Astrocyte of the spinal cord (primary cell): ENCODE data around the gene CPLX1.

Source experiments
- DNase-seq: peaks from one replicate; pipeline ENCODE4 v3.0.0; 2011; ENCODE audit warnings: low read depth, low spot score
- H3K4me3 ChIP-seq: 2 replicates; pipeline ENCODE4 v1.5.1; 2011; ENCODE audit warnings: low read depth, mild to moderate bottlenecking, low read length, moderate library complexity
- in situ Hi-C: cut with HindIII; loops from 2 replicates; pipeline ENCODE4 v1.10.0; 2017; ENCODE audit warnings: low sequenced_read_pairs
- TF ChIP-seq, protein P1 (sequence below): IDR thresholded peaks from 2 replicates; pipeline ENCODE4 v1.5.1; 2012; ENCODE audit warnings: low read depth, mild to moderate bottlenecking, low read length, inconsistent platforms

Gene CPLX1

DNA sequence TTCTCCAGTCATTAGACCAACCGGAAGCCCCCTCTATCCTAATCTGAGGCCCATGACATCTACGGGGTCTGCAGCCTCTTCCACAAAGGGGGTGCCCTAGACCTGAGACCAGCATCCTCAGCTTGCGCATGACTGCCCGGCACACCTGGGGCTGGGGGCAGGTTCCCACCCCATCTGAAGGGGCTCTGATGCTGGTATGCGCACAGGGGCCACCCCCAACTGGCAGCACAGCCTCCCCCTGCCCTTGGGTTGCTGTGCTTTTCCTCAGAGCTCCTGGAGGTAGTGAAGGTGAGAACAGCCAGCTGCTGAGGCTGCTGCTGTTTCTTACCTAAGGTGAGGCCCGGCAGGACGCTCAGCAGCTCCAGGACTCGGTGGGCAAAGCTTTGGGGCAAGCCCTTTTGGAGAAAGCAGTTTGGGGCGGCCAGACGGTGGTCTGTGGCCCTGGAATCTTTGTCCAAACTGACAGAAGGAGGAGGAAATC is 18.9 kb upstream of the CPLX1 start:
- in situ Hi-C loops, result no loop called here
- TF ChIP-seq, protein P1, sequence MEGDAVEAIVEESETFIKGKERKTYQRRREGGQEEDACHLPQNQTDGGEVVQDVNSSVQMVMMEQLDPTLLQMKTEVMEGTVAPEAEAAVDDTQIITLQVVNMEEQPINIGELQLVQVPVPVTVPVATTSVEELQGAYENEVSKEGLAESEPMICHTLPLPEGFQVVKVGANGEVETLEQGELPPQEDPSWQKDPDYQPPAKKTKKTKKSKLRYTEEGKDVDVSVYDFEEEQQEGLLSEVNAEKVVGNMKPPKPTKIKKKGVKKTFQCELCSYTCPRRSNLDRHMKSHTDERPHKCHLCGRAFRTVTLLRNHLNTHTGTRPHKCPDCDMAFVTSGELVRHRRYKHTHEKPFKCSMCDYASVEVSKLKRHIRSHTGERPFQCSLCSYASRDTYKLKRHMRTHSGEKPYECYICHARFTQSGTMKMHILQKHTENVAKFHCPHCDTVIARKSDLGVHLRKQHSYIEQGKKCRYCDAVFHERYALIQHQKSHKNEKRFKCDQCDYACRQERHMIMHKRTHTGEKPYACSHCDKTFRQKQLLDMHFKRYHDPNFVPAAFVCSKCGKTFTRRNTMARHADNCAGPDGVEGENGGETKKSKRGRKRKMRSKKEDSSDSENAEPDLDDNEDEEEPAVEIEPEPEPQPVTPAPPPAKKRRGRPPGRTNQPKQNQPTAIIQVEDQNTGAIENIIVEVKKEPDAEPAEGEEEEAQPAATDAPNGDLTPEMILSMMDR, result no peak
- DNase-seq, result no peak
- no peak overlapping the region for H3K4me3 ChIP-seq

DNA sequence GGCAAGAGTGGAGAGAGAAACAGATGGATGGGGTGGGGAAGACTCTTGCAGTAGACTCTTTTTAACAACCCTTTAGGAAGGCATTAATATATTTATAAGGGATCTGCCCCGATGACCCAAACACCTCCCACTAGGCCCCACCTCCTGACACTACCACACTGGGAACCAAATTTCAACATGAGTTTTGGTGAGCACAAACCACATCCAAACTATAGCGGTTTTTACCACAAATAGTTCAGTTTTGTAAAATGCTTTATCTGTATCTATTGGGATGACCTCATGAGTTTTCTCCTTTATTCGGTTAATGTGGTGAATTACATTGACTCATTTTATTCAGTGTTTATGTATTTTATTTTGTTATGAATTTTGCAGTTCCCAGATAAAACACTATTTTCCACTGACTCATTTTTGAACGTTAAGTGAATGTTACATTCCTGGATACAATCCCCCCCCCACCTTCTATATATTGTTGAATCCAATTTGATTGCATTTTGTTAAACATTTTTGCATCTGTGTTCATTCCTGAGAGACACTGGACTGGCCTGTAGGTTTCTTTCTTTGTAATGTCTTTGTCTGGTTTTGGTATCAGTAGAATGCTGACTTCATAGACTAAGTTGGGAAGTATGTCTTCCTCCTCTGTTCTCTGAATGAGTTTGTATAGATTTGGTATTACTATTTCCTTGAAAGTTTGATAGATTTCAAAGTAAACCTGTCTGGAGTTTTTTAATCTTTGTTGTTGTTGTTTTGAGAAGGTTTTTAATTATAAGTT is 13.9 kb upstream of the CPLX1 start:
- in situ Hi-C loops, result no loop called here
- no peak for DNase-seq
- no peak overlapping the region for H3K4me3 ChIP-seq
- TF ChIP-seq, protein P1, result no peak

DNA sequence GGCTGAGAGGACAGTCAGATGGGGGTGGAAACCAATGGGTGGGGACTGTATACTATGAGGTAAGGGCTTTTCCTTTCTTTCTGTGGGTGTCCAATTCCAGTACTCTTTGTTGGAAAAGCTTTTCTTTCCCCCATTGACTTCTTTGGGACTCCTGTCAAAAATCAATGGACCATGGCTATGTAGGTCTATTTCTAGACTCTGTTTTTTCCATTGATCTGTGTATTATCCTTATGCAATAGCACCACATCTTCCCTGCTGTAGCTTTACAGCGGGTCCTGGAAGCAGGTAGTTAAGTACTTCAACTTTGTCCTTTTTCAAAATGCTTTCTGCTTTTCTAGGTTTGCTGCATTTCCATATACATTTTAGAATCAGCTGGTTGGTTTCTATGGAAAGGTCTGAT is 11.8 kb upstream of the CPLX1 start:
- H3K4me3 ChIP-seq, result no peak overlapping the region
- in situ Hi-C loops, result no loop called here
- no peak for DNase-seq
- TF ChIP-seq, protein P1, result no peak

DNA sequence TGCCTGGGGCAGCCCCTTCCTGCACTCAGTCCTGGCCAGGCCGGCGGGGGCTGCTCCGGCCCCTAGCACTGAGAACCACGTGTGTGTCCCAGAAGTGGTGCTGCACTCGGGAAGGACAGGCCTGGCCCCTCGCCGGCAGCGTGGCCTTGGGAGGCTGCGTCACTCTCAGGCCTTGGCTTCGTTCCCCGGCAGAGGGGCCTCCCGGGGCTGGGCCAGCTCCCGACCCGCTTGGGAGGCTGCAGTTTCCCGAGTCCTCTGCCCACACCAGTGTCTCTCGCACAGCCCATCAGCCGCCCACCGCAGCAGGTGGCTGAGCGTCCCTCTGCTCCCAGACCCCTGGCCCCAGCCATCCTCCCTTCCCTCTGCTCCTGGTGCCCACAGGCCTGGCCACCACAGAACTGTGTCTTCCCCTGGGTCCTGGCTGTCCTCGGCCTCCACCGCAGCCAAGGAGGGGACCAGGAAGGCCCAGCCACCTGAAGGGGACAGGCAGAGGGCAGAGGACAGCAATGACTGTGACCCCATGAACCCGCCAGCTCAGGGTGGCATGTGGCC is 10.9 kb upstream of the CPLX1 start:
- no peak overlapping the region for H3K4me3 ChIP-seq
- in situ Hi-C loops, result no loop called here
- TF ChIP-seq, protein P1, result no peak
- DNase-seq, result no peak

DNA sequence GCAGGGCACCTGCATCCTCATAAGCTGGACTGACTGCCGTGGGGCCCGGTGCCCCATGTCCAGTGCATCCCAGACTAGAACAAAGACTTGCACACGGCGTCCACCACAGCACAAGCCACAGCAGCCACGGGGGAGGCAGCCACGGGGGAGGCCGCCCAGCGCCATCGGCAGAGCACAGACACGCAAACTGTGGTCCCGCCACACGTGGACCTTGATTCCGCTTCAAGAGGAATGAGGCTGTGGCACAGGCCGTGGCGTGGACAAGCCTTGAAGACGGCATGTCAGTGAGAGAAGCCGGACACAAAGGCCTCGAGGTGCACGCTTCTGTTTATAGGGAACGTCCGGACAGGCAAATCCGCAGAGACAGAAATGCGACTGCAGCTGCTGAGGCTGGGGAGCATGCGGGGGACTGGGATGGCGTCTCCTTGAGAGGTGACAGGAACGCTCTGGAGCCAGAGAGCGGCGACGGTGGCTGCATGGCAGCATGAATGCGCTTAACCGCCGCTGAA is 10.1 kb upstream of the CPLX1 start:
- TF ChIP-seq, protein P1, result no peak

DNA sequence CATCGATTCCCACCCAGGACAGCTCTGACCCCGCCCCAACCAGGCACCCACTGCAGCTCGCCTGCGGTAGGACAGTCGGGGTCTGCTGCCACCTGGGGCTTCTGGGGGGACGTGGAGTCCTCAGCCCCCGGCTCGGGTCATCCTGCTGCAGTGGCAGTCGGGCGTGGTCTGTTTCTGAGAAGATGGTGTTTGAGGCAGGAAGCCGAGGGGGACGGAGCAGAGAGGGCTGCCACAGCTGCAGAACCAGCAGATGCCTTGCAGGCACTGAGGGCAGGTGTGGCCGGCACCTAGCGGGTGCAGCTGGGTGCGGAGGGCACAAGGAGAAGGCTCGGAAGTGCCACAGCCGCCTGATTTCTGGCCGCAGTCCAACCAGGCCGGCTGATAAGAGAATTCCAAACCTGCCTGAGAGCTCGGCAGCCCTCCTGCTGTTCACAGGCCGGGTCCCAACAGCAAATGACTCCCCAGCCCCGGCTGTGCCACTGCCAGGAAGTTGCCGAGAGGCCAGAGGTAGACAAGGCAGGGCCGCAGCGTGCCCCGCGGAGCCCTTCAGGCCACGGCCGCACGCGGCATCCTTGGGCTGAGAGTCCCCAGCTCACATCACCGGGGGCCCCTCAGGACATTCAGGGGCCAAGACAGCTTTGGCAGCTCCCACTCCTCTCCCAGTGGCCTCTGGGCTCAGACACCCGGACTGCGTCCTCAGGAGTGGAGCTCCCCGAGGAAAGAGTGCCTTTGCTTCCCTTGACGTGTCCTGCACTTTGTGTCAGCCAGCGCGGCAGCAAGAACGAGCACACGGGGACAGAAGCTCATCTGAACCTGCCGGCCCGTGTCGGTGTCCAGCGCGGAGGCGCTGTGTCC is 9.4 kb upstream of the CPLX1 start:
- no peak overlapping the region for H3K4me3 ChIP-seq
- no peak for DNase-seq
- TF ChIP-seq, protein P1, result no peak
- in situ Hi-C loops, result no loop called here

More for the DNA sequence above, 10.1 kb upstream of the CPLX1 start:
- no peak overlapping the region for H3K4me3 ChIP-seq
- DNase-seq, result no peak
- in situ Hi-C loops, result no loop called here
